Left ventricle myocardium inferior (tissue), 1 donor: Measurements from ENCODE around the gene ZNF547. TPM values are rescaled to one million over a fixed set of nuclear protein-coding genes. Genes with fewer than 3 reads are reported as not detected.

Experiments
- DNase-seq: peaks from one replicate; pipeline ENCODE4 v3.0.0-alpha.2; 2020
- H3K27ac ChIP-seq: fragments of 200-600 bp; replicated peaks from 2 replicates; pipeline ENCODE4 v1.8.0; 2021
- H3K27me3 ChIP-seq: fragments of 200-600 bp; 2 replicates; pipeline ENCODE4 v1.8.0; 2021; ENCODE audit warnings: low read depth
- H3K36me3 ChIP-seq: fragments of 200-600 bp; 2 replicates; pipeline ENCODE4 v1.8.0; 2021
- H3K4me1 ChIP-seq: fragments of 200-600 bp; 2 replicates; pipeline ENCODE4 v1.8.0; 2021
- H3K4me3 ChIP-seq: fragments of 200-600 bp; 2 replicates; pipeline ENCODE4 v1.8.0; 2021; ENCODE audit warnings: mild to moderate bottlenecking, moderate library complexity
- H3K9me3 ChIP-seq: fragments of 200-600 bp; replicated peaks from 2 replicates; pipeline ENCODE4 v1.8.0; 2021
- intact Hi-C: fragments of 100-400 bp; cut with micrococcal nuclease; formaldehyde crosslinking; loops from one replicate; pipeline ENCODE4 v1.11.0; 2022
- total RNA-seq: library from RNA; stranded (reverse); fragmentation: NEBNext Ultra II Directional; extraction: Animal tissue kit (Norgen Biotek cat#: 25700); gene quantifications from one replicate; pipeline ENCODE4 v1.2.1, GENCODE V29; 2021
- TF ChIP-seq, protein P1 (sequence below): fragments of 200-600 bp; IDR thresholded peaks from 2 replicates; pipeline ENCODE4 v1.8.0; 2021; ENCODE audit warnings: antibody characterized with exemption, mild to moderate bottlenecking, borderline replicate concordance
- donor health status: DM: no; HTN: yes; CAD: no; lungs with severe emphysema.

ZNF547 gene
- total RNA-seq, 1 donor from 2014 or later = 3.6 TPM

DNA sequence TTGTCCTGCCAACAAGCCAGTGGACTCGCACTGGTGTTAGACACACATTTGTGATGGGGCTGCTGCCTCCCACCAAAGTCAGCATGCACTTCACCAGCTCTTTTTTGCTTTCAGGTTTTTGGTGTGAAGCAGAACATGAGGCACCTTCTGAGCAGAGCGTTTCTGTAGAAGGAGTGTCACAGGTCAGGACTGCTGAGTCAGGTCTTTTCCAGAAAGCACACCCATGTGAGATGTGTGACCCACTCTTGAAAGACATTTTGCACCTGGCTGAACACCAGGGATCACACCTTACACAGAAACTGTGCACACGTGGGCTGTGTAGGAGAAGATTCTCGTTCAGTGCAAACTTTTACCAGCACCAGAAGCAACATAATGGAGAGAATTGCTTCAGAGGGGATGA is 7.4 kb upstream of the ZNF547 start:
- no peaks in the 10 kb centered on the region for H3K27me3 ChIP-seq
- H3K4me3 ChIP-seq = no peak overlapping the region
- H3K4me1 ChIP-seq = peaks cover 42% of the 10 kb centered on the region
- no peak overlapping the region for H3K27ac ChIP-seq
- H3K36me3 ChIP-seq = peaks cover 78% of the 10 kb centered on the region
- H3K9me3 ChIP-seq = peaks cover 87% of the 10 kb centered on the region
- TF ChIP-seq, protein P1, sequence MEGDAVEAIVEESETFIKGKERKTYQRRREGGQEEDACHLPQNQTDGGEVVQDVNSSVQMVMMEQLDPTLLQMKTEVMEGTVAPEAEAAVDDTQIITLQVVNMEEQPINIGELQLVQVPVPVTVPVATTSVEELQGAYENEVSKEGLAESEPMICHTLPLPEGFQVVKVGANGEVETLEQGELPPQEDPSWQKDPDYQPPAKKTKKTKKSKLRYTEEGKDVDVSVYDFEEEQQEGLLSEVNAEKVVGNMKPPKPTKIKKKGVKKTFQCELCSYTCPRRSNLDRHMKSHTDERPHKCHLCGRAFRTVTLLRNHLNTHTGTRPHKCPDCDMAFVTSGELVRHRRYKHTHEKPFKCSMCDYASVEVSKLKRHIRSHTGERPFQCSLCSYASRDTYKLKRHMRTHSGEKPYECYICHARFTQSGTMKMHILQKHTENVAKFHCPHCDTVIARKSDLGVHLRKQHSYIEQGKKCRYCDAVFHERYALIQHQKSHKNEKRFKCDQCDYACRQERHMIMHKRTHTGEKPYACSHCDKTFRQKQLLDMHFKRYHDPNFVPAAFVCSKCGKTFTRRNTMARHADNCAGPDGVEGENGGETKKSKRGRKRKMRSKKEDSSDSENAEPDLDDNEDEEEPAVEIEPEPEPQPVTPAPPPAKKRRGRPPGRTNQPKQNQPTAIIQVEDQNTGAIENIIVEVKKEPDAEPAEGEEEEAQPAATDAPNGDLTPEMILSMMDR = no peak
- intact Hi-C loops = no loop called here
- DNase-seq = no peak

DNA sequence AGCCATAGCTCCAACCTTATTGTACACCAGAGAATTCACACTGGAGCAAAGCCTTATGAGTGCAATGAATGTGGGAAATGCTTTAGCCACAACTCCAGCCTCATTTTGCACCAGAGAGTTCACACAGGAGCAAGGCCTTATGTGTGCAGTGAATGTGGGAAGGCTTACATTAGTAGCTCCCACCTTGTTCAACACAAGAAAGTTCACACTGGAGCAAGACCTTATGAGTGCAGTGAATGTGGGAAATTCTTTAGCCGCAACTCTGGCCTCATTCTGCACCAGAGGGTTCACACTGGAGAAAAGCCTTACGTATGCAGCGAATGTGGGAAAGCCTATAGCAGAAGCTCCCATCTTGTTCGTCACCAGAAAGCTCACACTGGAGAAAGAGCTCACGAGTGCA is 5.9 kb upstream of the ZNF547 start:
- H3K27ac ChIP-seq = no peak overlapping the region
- peaks cover 90% of the 10 kb centered on the region for H3K9me3 ChIP-seq
- intact Hi-C loops = no loop called here

DNA sequence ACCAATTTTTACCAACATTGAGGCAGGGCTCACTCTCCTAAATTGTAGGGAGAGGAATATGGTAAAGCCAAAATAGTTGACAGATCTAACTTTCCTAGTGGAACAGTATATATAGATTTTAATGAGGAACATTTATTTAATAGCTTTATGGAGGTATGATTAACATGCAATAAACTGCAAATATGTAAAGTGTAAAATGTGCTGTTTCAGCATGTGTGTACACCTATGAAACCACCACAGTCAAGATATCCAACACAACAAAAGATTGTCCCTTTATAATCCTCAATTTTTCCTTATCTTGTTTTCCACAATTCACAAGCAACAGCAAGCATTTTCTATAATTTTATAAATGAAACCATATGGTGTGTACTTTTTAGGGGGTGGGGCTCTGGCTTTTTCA is 4.1 kb upstream of the ZNF547 start:
- peaks cover 58% of the 10 kb centered on the region for H3K36me3 ChIP-seq
- no peak overlapping the region for H3K4me3 ChIP-seq
- no peak overlapping the region for H3K27ac ChIP-seq
- H3K4me1 ChIP-seq = peaks cover 38% of the 10 kb centered on the region
- TF ChIP-seq, protein P1 = no peak
- no peaks in the 10 kb centered on the region for H3K27me3 ChIP-seq
- intact Hi-C loops = no loop called here
- DNase-seq = no peak
- H3K9me3 ChIP-seq = peaks cover 71% of the 10 kb centered on the region

More for the DNA sequence above, 5.9 kb upstream of the ZNF547 start:
- Histone ChIP-seq H3K36me3 (peaks cover 77% of the 10 kb centered on the region), H3K27me3 (no peaks in the 10 kb centered on the region), H3K4me3 (no peak overlapping the region), H3K4me1 (peaks cover 42% of the 10 kb centered on the region)
- TF ChIP-seq, protein P1 = no peak
- DNase-seq = no peak

DNA sequence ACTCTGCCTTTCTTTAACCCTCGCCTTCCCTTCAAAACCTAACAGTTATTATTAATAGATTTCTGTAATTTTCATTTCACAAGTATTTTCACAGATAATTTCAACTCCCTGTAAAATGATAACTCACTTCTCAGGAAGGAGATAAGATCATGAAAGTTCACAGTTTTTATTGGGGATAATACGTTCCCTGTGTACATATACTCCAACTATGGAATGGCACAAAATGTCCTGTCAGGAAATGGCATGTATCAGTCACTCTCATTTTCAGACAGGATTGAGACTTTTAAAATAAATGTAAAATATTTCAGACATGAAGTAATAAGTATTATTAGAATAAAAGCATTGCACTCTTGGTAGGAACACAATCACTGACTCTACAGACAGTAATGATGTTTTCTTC is 932 bp upstream of the ZNF547 start:
- peaks cover 51% of the 10 kb centered on the region for H3K9me3 ChIP-seq
- peaks cover 41% of the 10 kb centered on the region for H3K4me1 ChIP-seq
- no peak for DNase-seq
- intact Hi-C loops = no loop called here
- no peaks in the 10 kb centered on the region for H3K27me3 ChIP-seq
- peaks cover 54% of the 10 kb centered on the region for H3K36me3 ChIP-seq
- H3K27ac ChIP-seq = peak overlapping the region; percentile 94
- H3K4me3 ChIP-seq = peak overlapping the region; percentile 88
- TF ChIP-seq, protein P1 = no peak

DNA sequence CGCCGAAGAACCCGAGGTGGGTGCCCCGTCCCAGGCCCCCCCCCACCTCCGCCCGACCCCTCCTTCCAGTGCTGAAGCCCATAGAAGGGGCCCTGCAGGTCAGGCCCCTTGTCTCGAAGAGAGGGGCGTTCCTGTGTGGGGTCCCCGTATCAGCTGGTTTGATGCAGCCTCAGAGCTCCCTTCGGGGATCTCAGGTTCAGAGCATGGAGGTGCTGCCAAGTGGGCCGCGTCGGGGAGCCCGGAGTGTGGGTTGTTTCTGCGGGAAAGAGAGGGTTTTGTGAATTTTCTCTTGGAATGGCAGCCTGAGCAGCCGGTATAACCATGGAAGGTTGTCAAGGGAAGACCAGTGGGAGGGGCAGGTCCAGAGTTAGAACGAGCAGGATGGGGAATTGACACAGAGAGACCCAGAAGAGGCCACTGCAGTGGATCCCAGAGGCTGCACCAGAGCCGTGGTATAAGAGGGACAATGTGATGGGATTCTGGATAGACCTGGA is 384 bp downstream of the ZNF547 start:
- TF ChIP-seq, protein P1 = no peak
- no peak for DNase-seq
- peaks cover 47% of the 10 kb centered on the region for H3K36me3 ChIP-seq
- peaks cover 46% of the 10 kb centered on the region for H3K4me1 ChIP-seq
- peak overlapping the region; percentile 94 for H3K27ac ChIP-seq
- no peaks in the 10 kb centered on the region for H3K27me3 ChIP-seq
- peak overlapping the region; percentile 88 for H3K4me3 ChIP-seq
- intact Hi-C loops = no loop called here
- peaks cover 38% of the 10 kb centered on the region for H3K9me3 ChIP-seq
